NCI-H460 (cell line): ENCODE data around the gene ZFR2. TPM values are rescaled to one million over a fixed set of nuclear protein-coding genes. Genes with fewer than 3 reads are reported as not detected.
"Not testable (repeated sequence)": the region's sequence is repeated elsewhere in the genome, so short reads cannot be mapped to it uniquely, and the experiment has no call there.

Experiments used
- DNase-seq: peaks from one replicate; pipeline ENCODE4 v3.0.0-alpha.2; 2016; ENCODE audit warnings: low read depth; ENCODE audit errors: extremely low read depth
- total RNA-seq: library from RNA; depleted of rRNA; stranded (reverse); fragments of >200 nt; shearing (Covaris generic); gene quantifications from 2 replicates; pipeline ENCODE4 v1.2.3, GENCODE V29; 2014

ZFR2 gene
- total RNA-seq, 1 experiment from 2014 or later = not detected

GRCh38 chr19:3818466-3818865 is 50.4 kb downstream of the ZFR2 start:
- peak; percentile 6 for DNase-seq

DNA sequence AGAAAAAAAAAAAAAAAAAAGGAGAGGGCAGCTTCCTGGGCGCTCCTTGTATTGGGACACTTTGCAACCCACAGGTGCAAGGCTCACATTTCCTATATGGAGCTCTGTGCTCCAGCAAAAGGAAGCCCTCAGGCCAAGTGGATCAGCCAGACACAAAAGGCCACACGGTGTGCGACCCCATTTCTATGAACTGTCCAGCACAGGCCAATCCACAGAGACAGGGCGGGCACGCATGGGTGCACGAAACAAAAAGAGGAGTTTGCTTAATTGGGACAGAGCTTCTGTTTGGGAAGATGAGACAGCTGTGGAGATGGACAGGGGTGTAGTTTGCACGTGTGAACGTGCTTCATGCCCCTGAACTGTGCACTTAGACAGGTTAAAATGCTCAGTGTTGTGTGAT is 51.1 kb downstream of the ZFR2 start:
- DNase-seq = no peak

- no peak for DNase-seq
Observed at GRCh38 chr19:3816566-3817218, 52.1 kb downstream of the ZFR2 start.

DNA sequence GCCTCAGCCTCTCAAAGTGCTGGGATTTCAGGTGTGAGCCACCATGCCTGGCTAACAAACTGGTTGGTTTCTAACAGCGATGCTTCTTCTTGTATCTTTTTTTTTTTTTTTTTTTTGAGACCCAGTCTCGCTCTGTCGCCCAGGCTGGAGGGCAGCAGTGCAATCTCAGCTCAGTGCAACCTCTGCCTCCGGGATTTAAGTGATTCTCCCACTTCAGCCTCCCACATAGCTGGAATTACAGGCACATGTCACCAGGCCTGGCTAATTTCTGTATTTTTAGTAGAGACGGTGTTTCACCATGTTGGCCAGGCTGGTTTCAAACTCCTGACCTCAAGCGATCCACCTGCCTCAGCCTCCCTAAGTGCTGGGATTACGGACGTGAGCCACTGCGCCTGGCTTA is 52.7 kb downstream of the ZFR2 start:
- not testable (repeated sequence) for DNase-seq

- DNase-seq = no peak
Observed at GRCh38 chr19:3814648-3815047, 54.2 kb downstream of the ZFR2 start.

GRCh38 chr19:3813473-3814392 is 55.1 kb downstream of the ZFR2 start:
- DNase-seq = no peak

DNA sequence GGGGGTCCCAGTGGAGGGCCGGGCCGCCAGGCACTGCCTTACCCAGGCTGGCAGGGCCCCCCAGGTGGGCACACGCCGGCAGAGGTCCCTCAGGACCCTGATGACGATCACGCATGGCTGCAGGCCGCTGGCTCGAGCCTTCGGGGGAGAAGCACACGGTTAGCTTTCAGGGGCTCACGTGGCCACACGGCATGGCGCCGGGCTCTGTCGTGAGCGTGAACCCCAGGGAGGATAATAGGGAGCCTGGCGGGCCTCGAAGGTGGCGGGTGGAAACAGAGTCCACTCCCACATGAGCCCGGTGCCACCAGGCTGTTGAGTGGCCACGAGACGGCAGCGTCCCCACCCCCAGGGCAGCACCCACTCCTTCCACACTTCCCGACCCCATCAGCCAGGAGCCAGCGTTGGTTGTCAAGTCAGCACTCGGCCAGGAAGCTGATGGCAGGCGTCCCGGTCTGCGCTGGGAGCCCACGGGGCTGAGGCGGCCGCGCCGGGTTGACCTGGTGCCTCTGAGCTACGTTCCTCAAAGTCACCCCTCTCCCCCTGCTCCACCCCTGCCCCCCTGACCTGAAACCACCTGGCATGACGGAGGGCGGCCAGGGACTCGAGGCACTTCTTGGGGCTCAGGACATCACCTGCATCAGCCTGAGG is 58.0 kb downstream of the ZFR2 start:
- DNase-seq = no peak

GRCh38 chr19:3809881-3810707 is 58.7 kb downstream of the ZFR2 start:
- no peak for DNase-seq

GRCh38 chr19:3808420-3809143 is 60.3 kb downstream of the ZFR2 start:
- no peak for DNase-seq

- DNase-seq = no peak
Observed at GRCh38 chr19:3807574-3808354, 61.1 kb downstream of the ZFR2 start.

- DNase-seq = no peak
Observed at GRCh38 chr19:3807131-3807480, 61.7 kb downstream of the ZFR2 start.

DNA sequence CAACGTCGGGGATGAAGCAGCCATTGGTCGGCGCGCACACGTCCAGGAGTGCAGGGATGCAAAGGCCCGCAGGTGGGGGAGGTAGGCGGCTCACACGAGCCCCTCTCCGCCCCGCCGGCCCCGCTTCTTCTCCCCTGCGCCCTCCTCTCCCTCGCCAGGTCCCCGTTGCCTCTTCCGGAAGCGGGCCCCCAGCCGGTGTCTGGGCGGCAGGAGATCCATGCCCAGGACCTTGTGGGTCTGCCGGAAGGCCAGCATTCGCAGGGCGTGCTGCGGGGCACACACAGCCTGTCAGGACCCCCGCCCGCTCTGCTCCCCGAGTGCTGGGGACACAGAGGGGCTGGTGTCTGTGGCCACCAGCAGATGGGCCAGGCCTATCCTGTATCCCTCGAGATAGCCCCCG is 63.0 kb downstream of the ZFR2 start:
- DNase-seq = no peak

GRCh38 chr19:3804429-3804828 is 64.4 kb downstream of the ZFR2 start:
- no peak for DNase-seq

DNA sequence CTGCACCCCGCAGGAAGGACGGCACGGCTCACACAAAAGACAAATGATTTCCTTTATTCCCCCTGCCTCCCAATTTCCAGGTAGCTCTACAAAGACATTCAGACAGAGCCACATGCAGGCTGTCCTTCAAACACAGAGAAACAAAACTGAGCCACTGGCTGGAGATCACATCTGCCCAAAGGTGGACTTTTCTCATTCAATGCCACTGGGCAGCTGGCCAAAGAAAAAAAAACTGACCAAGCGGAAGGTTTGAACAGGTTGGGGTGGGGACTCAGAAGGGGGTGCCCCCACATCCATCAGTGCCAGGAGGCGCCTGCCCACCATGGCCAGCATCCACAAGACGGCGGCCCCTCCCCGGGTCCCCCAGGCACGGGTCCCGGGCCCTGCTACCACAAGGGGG is 64.9 kb downstream of the ZFR2 start:
- no peak for DNase-seq

- no peak for DNase-seq
Observed at GRCh38 chr19:3803114-3803888, 65.5 kb downstream of the ZFR2 start.

GRCh38 chr19:3801412-3802096 is 67.3 kb downstream of the ZFR2 start:
- DNase-seq = no peak

GRCh38 chr19:3800996-3801395 is 67.8 kb downstream of the ZFR2 start:
- no peak for DNase-seq

DNA sequence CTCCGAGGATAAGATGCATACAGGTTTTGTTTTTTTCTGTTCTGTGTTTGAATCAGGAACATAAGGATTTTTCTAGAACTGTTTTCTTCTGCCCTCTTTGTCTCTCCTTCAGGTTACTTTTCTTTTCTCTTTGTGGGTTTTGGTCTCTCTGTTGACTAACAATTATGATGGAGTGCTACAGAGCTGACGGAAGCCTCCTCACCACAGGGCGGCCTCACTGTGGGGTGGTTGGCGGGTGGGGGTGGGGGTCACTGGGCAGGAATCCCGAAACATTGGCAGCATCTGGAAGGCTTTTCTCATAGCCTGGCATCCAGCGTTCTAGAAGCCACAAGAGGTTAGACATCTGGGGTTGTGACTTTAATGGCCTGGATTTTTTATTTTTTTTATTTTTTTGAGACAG is 70.7 kb downstream of the ZFR2 start:
- no peak for DNase-seq
